Panc1 (cell line): ENCODE results near the gene SGCE. TPM values are rescaled to one million over a fixed set of nuclear protein-coding genes. Genes with fewer than 3 reads are reported as not detected.

ENCODE experiments used
- ATAC-seq: fragments of 200-7000 bp; cut with Tn5 transposase; 2 replicates; pipeline ENCODE4 v1.9.1; 2020; ENCODE audit warnings: mild to moderate bottlenecking, moderate library complexity
- BruUV-seq: library from RNA; stranded (reverse); fragments of 400-500 nt; replicated peaks from 2 replicates; lab custom pipeline; 2021; lab: Mats Ljungman, UMichigan
- CTCF ChIA-PET: fragments of 300-600 bp; sonication (Branson Sonifier 250); formaldehyde crosslinking; loops from one replicate; lab custom pipeline; 2022; ENCODE audit warnings: antibody characterized with exemption; lab: Charles Lee
- POLR2A ChIA-PET: fragments of 300-600 bp; sonication (Branson Sonifier 250); formaldehyde crosslinking; loops from one replicate; lab custom pipeline; 2022; ENCODE audit warnings: antibody characterized with exemption; lab: Charles Lee
- DNase-seq: peaks from one replicate; pipeline ENCODE4 v3.0.0-alpha.2; 2010; ENCODE audit warnings: low read depth, low spot score
- H3K27ac ChIP-seq: 2 replicates; pipeline ENCODE4 v1.5.1; 2011; ENCODE audit warnings: mild to moderate bottlenecking, low read length, inconsistent platforms
- H3K27me3 ChIP-seq: fragments of 200-500 bp; sonication (Bioruptor generic); 2 replicates; pipeline ENCODE4 v1.6.0; 2014; ENCODE audit warnings: low read length, inconsistent platforms; ENCODE audit not compliant: control insufficient read depth, insufficient read depth
- H3K36me3 ChIP-seq: fragments of 200-500 bp; sonication (Bioruptor generic); 2 replicates; pipeline ENCODE4 v1.5.1; 2014; ENCODE audit warnings: inconsistent platforms, mild to moderate bottlenecking, low read length, moderate library complexity; ENCODE audit not compliant: control insufficient read depth, insufficient read depth
- H3K4me1 ChIP-seq: 2 replicates; pipeline ENCODE4 v1.5.1; 2011; ENCODE audit warnings: inconsistent platforms, mild to moderate bottlenecking, low read length, moderate library complexity; ENCODE audit not compliant: control insufficient read depth, insufficient read depth
- H3K4me3 ChIP-seq, 2 experiments: 2 replicates each; pipeline ENCODE4 v1.5.1; 2011 to 2012; ENCODE audit warnings: low read depth in 2 of 2, low read length in 2 of 2, mild to moderate bottlenecking in 2 of 2, inconsistent platforms in 1 of 2, moderate library complexity in 1 of 2
- H3K9me3 ChIP-seq: fragments of 200-500 bp; sonication (Bioruptor generic); 2 replicates; pipeline ENCODE4 v1.5.1; 2014; ENCODE audit warnings: low read depth, mild to moderate bottlenecking, inconsistent platforms, low read length, moderate library complexity; ENCODE audit not compliant: control insufficient read depth, insufficient read depth
- CTCF ChIP-seq: fragments of 450-650 bp; IDR thresholded peaks from 2 replicates; pipeline ENCODE4 v1.5.1; 2017; ENCODE audit warnings: mild to moderate bottlenecking
- POLR2AphosphoS5 ChIP-seq: IDR thresholded peaks from 2 replicates; pipeline ENCODE4 v1.6.1; 2012; ENCODE audit warnings: mild to moderate bottlenecking, low read depth, low read length, moderate library complexity
- REST ChIP-seq, 2 experiments: IDR thresholded peaks; 2 replicates each; pipeline ENCODE4 v1.6.1; 2011 to 2012; ENCODE audit warnings: low read depth in 2 of 2, control low read depth in 1 of 2, low read length in 1 of 2, mild to moderate bottlenecking in 1 of 2, moderate library complexity in 1 of 2; ENCODE audit not compliant: insufficient read depth in 1 of 2
- SIN3A ChIP-seq: IDR thresholded peaks from 2 replicates; pipeline ENCODE4 v1.6.1; 2012; ENCODE audit warnings: low read depth, mild to moderate bottlenecking, low read length, moderate library complexity, borderline replicate concordance; ENCODE audit not compliant: insufficient read depth
- TCF7L2 ChIP-seq: IDR thresholded peaks from 2 replicates; pipeline ENCODE4 v1.6.1; 2011; ENCODE audit warnings: mild to moderate bottlenecking, low read depth, low read length, inconsistent platforms
- in situ Hi-C: cut with HindIII; loops from 2 replicates; pipeline ENCODE4 v1.10.0; 2016; ENCODE audit warnings: low sequenced_read_pairs, low pct_unique_long_range_greater_than_20kb
- intact Hi-C: fragments of 100-400 bp; cut with micrococcal nuclease; formaldehyde crosslinking; loops from one replicate; pipeline ENCODE4 v1.10.0; 2022; ENCODE audit not compliant: unreplicated experiment
- total RNA-seq: library from RNA; stranded (reverse); gene quantifications from one replicate; pipeline ENCODE4 v1.2.1, GENCODE V29; 2021; ENCODE audit not compliant: unreplicated experiment

The SGCE gene
- total RNA-seq, 1 experiment from 2014 or later: 32.0 TPM

GRCh38 chr7:94655126-94655847, 646 bp downstream of the SGCE start:
- in situ Hi-C loops: no loop called here
- H3K9me3 ChIP-seq: no peaks in the 10 kb centered on the region
- H3K4me3 ChIP-seq: peak overlapping the region; percentile 66 to 79
- no peaks in the 10 kb centered on the region for H3K27me3 ChIP-seq
- POLR2A ChIA-PET: interaction anchor here (0.6 kb wide), 1 partner anchor 30 kb away, joined by 19 read pairs; no protein-coding TSS in a partner anchor
- no peaks in the 10 kb centered on the region for H3K36me3 ChIP-seq
- ATAC-seq: no peak
- TF ChIP-seq POLR2AphosphoS5 (no peak), SIN3A (no peak), TCF7L2 (no peak), REST (IDR thresholded peaks at IDR 0.05; ENCODE audit: insufficient read depth in 1 of 2, low read depth in 2 of 2, low read length in 1 of 2) (no peak), CTCF (no peak)
- TSS peak; percentile 70 for BruUV-seq
- intact Hi-C loops: loop anchor here (5.0 kb wide), 1 partner anchor 208 kb away; no protein-coding TSS in a partner anchor
- no peak for DNase-seq
- H3K4me1 ChIP-seq: peaks cover 5% of the 10 kb centered on the region; the same call in 1 of the 2 replicates
- H3K27ac ChIP-seq: peak overlapping the region; percentile 78
- CTCF ChIA-PET: interaction anchor here (0.5 to 0.7 kb wide), 5 partner anchors 9 to 206 kb away, joined by 3 to 6 read pairs (median 3); no protein-coding TSS in a partner anchor

GRCh38 chr7:94654783-94655125, 1.2 kb downstream of the SGCE start:
- ATAC-seq (no peak), DNase-seq (no peak)
- in situ Hi-C loops: no loop called here
- Histone ChIP-seq H3K27me3 (no peaks in the 10 kb centered on the region), H3K4me3 (peak overlapping the region; percentile 66 to 79), H3K9me3 (no peaks in the 10 kb centered on the region), H3K36me3 (no peaks in the 10 kb centered on the region), H3K4me1 (peaks cover 5% of the 10 kb centered on the region; the same call in 1 of the 2 replicates), H3K27ac (peak overlapping the region; percentile 78)
- ChIA-PET CTCF (no interaction called here), POLR2A (no interaction called here)
- TF ChIP-seq REST (IDR thresholded peaks at IDR 0.05; ENCODE audit: insufficient read depth in 1 of 2, low read depth in 2 of 2, low read length in 1 of 2): no peak
- TF ChIP-seq CTCF: no peak
- TF ChIP-seq SIN3A: no peak
- TF ChIP-seq POLR2AphosphoS5: no peak
- no peak for TF ChIP-seq TCF7L2
- intact Hi-C loops: loop anchor here (5.0 kb wide), 1 partner anchor 207 kb away; no protein-coding TSS in a partner anchor
- no TSS peak for BruUV-seq
